Neural cell (in vitro differentiated cells): Measurements from ENCODE around the gene SH3RF1.

ENCODE experiments used
- EP300 ChIP-seq: fragments of 450-650 bp; conservative IDR thresholded peaks from 2 replicates; pipeline ENCODE4 v1.6.1; 2014; ENCODE audit warnings: antibody characterized with exemption, mild to moderate bottlenecking, moderate library complexity; ENCODE audit not compliant: poor library complexity, severe bottlenecking
- EZH2 ChIP-seq: fragments of 200-600, 300-800 bp; shearing (Covaris generic), sonication (generic); IDR thresholded peaks from 2 replicates; pipeline ENCODE4 v1.6.1; 2014; ENCODE audit warnings: antibody characterized with exemption, low read length, borderline replicate concordance, mild to moderate bottlenecking; ENCODE audit not compliant: insufficient read depth, poor library complexity, severe bottlenecking
- MXI1 ChIP-seq: fragments of 450-650 bp; conservative IDR thresholded peaks from 2 replicates; pipeline ENCODE4 v1.6.1; 2014; ENCODE audit warnings: antibody characterized with exemption, mild to moderate bottlenecking; ENCODE audit not compliant: poor library complexity, severe bottlenecking
- POLR2AphosphoS5 ChIP-seq: IDR thresholded peaks from 2 replicates; pipeline ENCODE4 v1.6.1; 2012
- SMC3 ChIP-seq: fragments of 450-650 bp; conservative IDR thresholded peaks from 2 replicates; pipeline ENCODE4 v1.6.1; 2014; ENCODE audit warnings: antibody characterized with exemption, mild to moderate bottlenecking, moderate library complexity; ENCODE audit not compliant: poor library complexity
- TAF1 ChIP-seq: IDR thresholded peaks from 2 replicates; pipeline ENCODE4 v1.6.1; 2012; ENCODE audit warnings: low read depth
- TF ChIP-seq, protein P1 (sequence below): fragments of 450-650 bp; IDR thresholded peaks from 2 replicates; pipeline ENCODE4 v1.5.1; 2014; ENCODE audit warnings: antibody characterized with exemption, mild to moderate bottlenecking, moderate library complexity; ENCODE audit not compliant: poor library complexity, severe bottlenecking

DNA sequence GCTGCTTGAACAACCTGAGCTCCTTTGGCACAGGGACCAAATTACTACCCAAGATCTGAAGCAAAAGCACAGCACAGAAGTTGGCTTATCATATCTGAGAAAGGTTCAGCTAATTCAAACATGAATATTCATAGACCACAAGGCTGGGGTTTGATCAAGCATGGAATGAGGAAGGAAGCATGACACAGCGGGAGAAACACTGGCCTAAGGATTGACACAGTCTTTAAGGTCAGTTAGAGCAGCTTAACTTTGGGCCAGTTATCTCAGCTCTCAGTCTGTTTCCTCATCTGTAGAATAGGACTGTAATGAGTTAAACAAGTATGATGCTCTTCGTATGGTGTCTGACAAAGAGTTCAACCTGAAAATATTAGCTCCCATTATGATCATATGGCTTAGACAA, 172.2 kb downstream of the SH3RF1 start:
- TF ChIP-seq, protein P1, sequence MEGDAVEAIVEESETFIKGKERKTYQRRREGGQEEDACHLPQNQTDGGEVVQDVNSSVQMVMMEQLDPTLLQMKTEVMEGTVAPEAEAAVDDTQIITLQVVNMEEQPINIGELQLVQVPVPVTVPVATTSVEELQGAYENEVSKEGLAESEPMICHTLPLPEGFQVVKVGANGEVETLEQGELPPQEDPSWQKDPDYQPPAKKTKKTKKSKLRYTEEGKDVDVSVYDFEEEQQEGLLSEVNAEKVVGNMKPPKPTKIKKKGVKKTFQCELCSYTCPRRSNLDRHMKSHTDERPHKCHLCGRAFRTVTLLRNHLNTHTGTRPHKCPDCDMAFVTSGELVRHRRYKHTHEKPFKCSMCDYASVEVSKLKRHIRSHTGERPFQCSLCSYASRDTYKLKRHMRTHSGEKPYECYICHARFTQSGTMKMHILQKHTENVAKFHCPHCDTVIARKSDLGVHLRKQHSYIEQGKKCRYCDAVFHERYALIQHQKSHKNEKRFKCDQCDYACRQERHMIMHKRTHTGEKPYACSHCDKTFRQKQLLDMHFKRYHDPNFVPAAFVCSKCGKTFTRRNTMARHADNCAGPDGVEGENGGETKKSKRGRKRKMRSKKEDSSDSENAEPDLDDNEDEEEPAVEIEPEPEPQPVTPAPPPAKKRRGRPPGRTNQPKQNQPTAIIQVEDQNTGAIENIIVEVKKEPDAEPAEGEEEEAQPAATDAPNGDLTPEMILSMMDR = no peak
- TF ChIP-seq MXI1 (no peak), EZH2 (no peak), POLR2AphosphoS5 (no peak), EP300 (no peak), TAF1 (no peak), SMC3 (no peak)
